Erythroblast (primary cell): Measurements from ENCODE around the gene GPR35.

Source experiments
- GATA1 ChIP-seq: IDR thresholded peaks from 2 replicates; pipeline ENCODE4 v1.6.1; 2011; ENCODE audit warnings: low read depth, mild to moderate bottlenecking, control low read depth, low read length, moderate library complexity
- POLR2A ChIP-seq: IDR thresholded peaks from 2 replicates; pipeline ENCODE4 v1.6.1; 2011; ENCODE audit warnings: mild to moderate bottlenecking, low read length

- TF ChIP-seq GATA1 (no peak), POLR2A (no peak)
These were observed 17.0 kb downstream of the GPR35 start for GRCh38 chr2:240642061-240642805.
